Stomach (tissue), 9 donors: ENCODE measurements around the gene CAPZB. TPM values are rescaled to one million over a fixed set of nuclear protein-coding genes. Genes with fewer than 3 reads are reported as not detected.

ENCODE experiments used
- DNase-seq, 2 donors: peaks; one replicate each; pipeline versions ENCODE4 v3.0.0 to v3.0.0-alpha.2; 2013 to 2019
- H3K27ac ChIP-seq, 5 donors: fragments of 200-600 bp in 4 of 5; sonication (generic) in 4 of 5; one replicate each; pipeline ENCODE4 v1.5.1; 2013 to 2019; ENCODE audit warnings: mild to moderate bottlenecking in 1 of 5, moderate library complexity in 1 of 5
- H3K27me3 ChIP-seq, 3 donors: fragments of 200-600 bp; sonication (generic); one replicate each; pipeline ENCODE4 v1.5.1; 2017 to 2019; ENCODE audit warnings: mixed run types in 1 of 3
- H3K36me3 ChIP-seq, 4 donors: fragments of 200-600 bp; sonication (generic); 1 replicate in 3 of 4; 2 replicates in 1 of 4; pipeline ENCODE4 v1.5.1; 2016 to 2019
- H3K4me1 ChIP-seq, 4 donors: fragments of 200-600 bp; sonication (generic); one replicate each; pipeline ENCODE4 v1.5.1; 2016 to 2019
- H3K4me3 ChIP-seq, 4 donors: fragments of 200-600 bp; sonication (generic) in 3 of 4; one replicate each; pipeline ENCODE4 v1.5.1; 2016 to 2019; ENCODE audit warnings: mild to moderate bottlenecking in 1 of 4
- H3K9me3 ChIP-seq, 4 donors: fragments of 200-600 bp; sonication (generic); one replicate each; pipeline ENCODE4 v1.5.1; 2016 to 2019
- CTCF ChIP-seq, 7 experiments: fragments of 450-650 bp in 4 of 7; fragments of 200-600 bp in 3 of 7; sonication (generic) in 3 of 7; IDR thresholded peaks; one replicate each; pipeline ENCODE4 v1.5.1; 2016 to 2019; ENCODE audit warnings: antibody characterized with exemption in 7 of 7, control low read depth in 2 of 7, mild to moderate bottlenecking in 1 of 7
- EP300 ChIP-seq: sonication (generic); formaldehyde crosslinking; IDR thresholded peaks from one replicate; pipeline ENCODE4 v1.6.1; 2017; ENCODE audit warnings: antibody characterized with exemption
- POLR2A ChIP-seq, 4 donors: fragments of 450-650 bp; IDR thresholded peaks; one replicate each; pipeline ENCODE4 v1.6.1; 2016; ENCODE audit warnings: antibody characterized with exemption in 4 of 4, control low read depth in 2 of 4, mild to moderate bottlenecking in 1 of 4, moderate library complexity in 1 of 4
- POLR2AphosphoS5 ChIP-seq, 3 donors: sonication (generic); formaldehyde crosslinking; IDR thresholded peaks; one replicate each; pipeline ENCODE4 v1.6.1; 2016; ENCODE audit warnings: antibody characterized with exemption in 3 of 3
- WGBS, 5 donors: extraction: QIAGEN DNeasy Blood & Tissue Kit in 3 of 5; methylation state at CpG; one replicate each; pipeline versions ENCODE4 v1.1.5 to v1.1.7; 2013 to 2018; 5-methylcytosine and 5-hydroxymethylcytosine counted together
- intact Hi-C: fragments of 100-400 bp; cut with DNase I; formaldehyde crosslinking; loops from one replicate; pipeline ENCODE4 v1.15.1; 2023; ENCODE audit warnings: low total_unique reads
- polyA plus RNA-seq, 3 donors: library from polyadenylated mRNA; stranded (reverse); fragments of 200-250 nt; gene quantifications; one replicate each; pipeline ENCODE4 v1.2.3, GENCODE V29; 2013
- total RNA-seq, 5 donors: library from RNA; depleted of rRNA; stranded (reverse); fragments of >200 nt; gene quantifications; one replicate each; pipeline versions ENCODE4 v1.1.0 to v1.2.3, GENCODE V29; 2014 to 2016
- donor health status: healthy with polysubstance abuse.
- donor health status: Bipolar disorder and iron deficiency.
- donor health status: healthy.

Gene CAPZB
- total and polyA plus RNA-seq, 8 donors = 84.9 to 345 (median 155) TPM

- intact Hi-C loops = no loop called here
- H3K4me1 ChIP-seq = peaks cover 57 to 96% (median 86%) of the 10 kb centered on the region in 4 donors
- H3K27ac ChIP-seq = peak overlapping the region in 4 of 5 donors; percentile 36 to 84 (median 64)
- no peaks in the 10 kb centered on the region for H3K27me3 ChIP-seq
- DNase-seq = peak in 1 of 2 donors; percentile 58
- no peaks in the 10 kb centered on the region for H3K9me3 ChIP-seq
- WGBS, 5 donors = 43 to 50% (median 49%) methylated on average over 10 of the region's 10 CpGs
- H3K4me3 ChIP-seq = no peak overlapping the region
- peaks cover 0 to 7% (median 0%) of the 10 kb centered on the region in 4 donors for H3K36me3 ChIP-seq
- TF ChIP-seq POLR2AphosphoS5 (IDR thresholded peaks at IDR 0.05) (peak in 1 of 3 donors; percentile 25), POLR2A (IDR thresholded peaks at IDR 0.05) (no peak), EP300 (no peak), CTCF (IDR thresholded peaks at IDR 0.05) (no peak)
Measured at GRCh38 chr1:19462781-19463503, 22.4 kb downstream of the CAPZB start.

- intact Hi-C loops = no loop called here
- DNase-seq = no peak
- H3K9me3 ChIP-seq = no peaks in the 10 kb centered on the region
- no peaks in the 10 kb centered on the region for H3K27me3 ChIP-seq
- H3K36me3 ChIP-seq = peaks cover 0 to 3% (median 0%) of the 10 kb centered on the region in 4 donors
- no peak overlapping the region for H3K4me3 ChIP-seq
- 66 to 92% (median 74%) methylated on average over 5 to 6 of the region's 6 CpGs for WGBS, 5 donors
- H3K27ac ChIP-seq = peak overlapping the region in 4 of 5 donors; percentile 5 to 90 (median 63)
- TF ChIP-seq POLR2A (IDR thresholded peaks at IDR 0.05) (no peak), EP300 (no peak), POLR2AphosphoS5 (IDR thresholded peaks at IDR 0.05) (no peak), CTCF (IDR thresholded peaks at IDR 0.05) (no peak)
- peaks cover 54 to 96% (median 86%) of the 10 kb centered on the region in 4 donors for H3K4me1 ChIP-seq
Measured at GRCh38 chr1:19461220-19461554, 24.2 kb downstream of the CAPZB start.

- TF ChIP-seq EP300 (no peak), POLR2A (IDR thresholded peaks at IDR 0.05) (no peak), CTCF (IDR thresholded peaks at IDR 0.05) (no peak), POLR2AphosphoS5 (IDR thresholded peaks at IDR 0.05) (no peak)
- H3K27me3 ChIP-seq = no peaks in the 10 kb centered on the region
- WGBS, 5 donors = 77 to 88% (median 84%) methylated on average over 11 to 12 of the region's 12 CpGs
- H3K4me1 ChIP-seq = peaks cover 54 to 96% (median 86%) of the 10 kb centered on the region in 4 donors
- DNase-seq = no peak
- no peak overlapping the region for H3K4me3 ChIP-seq
- intact Hi-C loops = no loop called here
- H3K27ac ChIP-seq = peak overlapping the region in 4 of 5 donors; percentile 5 to 90 (median 63)
- H3K9me3 ChIP-seq = no peaks in the 10 kb centered on the region
- no peaks in the 10 kb centered on the region for H3K36me3 ChIP-seq
Measured at GRCh38 chr1:19460535-19461219, 24.7 kb downstream of the CAPZB start.

GRCh38 chr1:19458815-19459417 is 26.4 kb downstream of the CAPZB start:
- no peaks in the 10 kb centered on the region for H3K36me3 ChIP-seq
- no peak overlapping the region for H3K4me3 ChIP-seq
- peak in 1 of 2 donors; percentile 79 for DNase-seq
- TF ChIP-seq POLR2AphosphoS5 (IDR thresholded peaks at IDR 0.05) = peak in 1 of 3 donors; percentile 41
- no peak for TF ChIP-seq CTCF (IDR thresholded peaks at IDR 0.05)
- no peak for TF ChIP-seq POLR2A (IDR thresholded peaks at IDR 0.05)
- TF ChIP-seq EP300 = no peak
- peaks cover 63 to 98% (median 87%) of the 10 kb centered on the region in 4 donors for H3K4me1 ChIP-seq
- WGBS, 5 donors = 19 to 45% (median 34%) methylated on average over 6 of the region's 6 CpGs
- no peaks in the 10 kb centered on the region for H3K9me3 ChIP-seq
- intact Hi-C loops = no loop called here
- peak overlapping the region; percentile 65 to 90 (median 73) for H3K27ac ChIP-seq
- H3K27me3 ChIP-seq = no peaks in the 10 kb centered on the region
